SK-N-SH (cell line): ENCODE measurements around the gene CDH20. TPM values are rescaled to one million over a fixed set of nuclear protein-coding genes. Genes with fewer than 3 reads are reported as not detected.

ENCODE experiments used
- CTCF ChIA-PET: fragments of 300-600, 350-600 bp; formaldehyde crosslinking; extraction: SDS; loops from one replicate; lab custom pipeline; 2021; lab: Yijun Ruan, JAX
- POLR2A ChIA-PET: fragments of 350-600 bp; sonication (Branson Sonifier 250); formaldehyde crosslinking; extraction: SDS; loops from one replicate; lab custom pipeline; 2020; ENCODE audit warnings: antibody characterized with exemption, inconsistent platforms; lab: Yijun Ruan, JAX
- DNase-seq: peaks from one replicate; pipeline ENCODE4 v3.0.0; 2012
- H2AFZ ChIP-seq: fragments of 200-600 bp; sonication (generic); 2 replicates; pipeline ENCODE4 v1.8.1; 2016; ENCODE audit warnings: antibody characterized with exemption, mild to moderate bottlenecking, low read depth
- H3F3A ChIP-seq: fragments of 200-600 bp; sonication (generic); replicated peaks from 2 replicates; pipeline ENCODE3; 2016; ENCODE audit warnings: antibody characterized with exemption, mild to moderate bottlenecking; ENCODE audit not compliant: insufficient read depth
- H3K27ac ChIP-seq, 2 experiments: fragments of 200-500 bp in 1 of 2; fragments of 200-600 bp in 1 of 2; sonication (Bioruptor generic) in 1 of 2; sonication (generic), shearing (Covaris generic) in 1 of 2; 2 replicates each; pipeline versions ENCODE4 v1.5.1 to v1.6.1; 2014 to 2016; ENCODE audit warnings: low read depth in 2 of 2, inconsistent platforms in 1 of 2, low read length in 1 of 2, mild to moderate bottlenecking in 1 of 2, mixed read lengths in 1 of 2
- H3K27me3 ChIP-seq: fragments of 200-600 bp; sonication (generic), shearing (Covaris generic); 2 replicates; pipeline ENCODE4 v1.6.1; 2016; ENCODE audit warnings: mixed run types; ENCODE audit not compliant: insufficient read depth
- H3K36me3 ChIP-seq, 2 experiments: fragments of 200-500 bp in 1 of 2; fragments of 200-600 bp in 1 of 2; sonication (Bioruptor generic) in 1 of 2; sonication (generic) in 1 of 2; replicated peaks in 1 of 2; 2 replicates each; pipeline versions ENCODE3 to v1.5.1; 2014 to 2016; ENCODE audit warnings: low read length in 1 of 2, mild to moderate bottlenecking in 1 of 2; ENCODE audit not compliant: insufficient read depth in 2 of 2, control insufficient read depth in 1 of 2
- H3K4me1 ChIP-seq, 2 experiments: fragments of 200-500 bp in 1 of 2; fragments of 200-600 bp in 1 of 2; sonication (Bioruptor generic) in 1 of 2; sonication (generic), shearing (Covaris generic) in 1 of 2; 2 replicates each; pipeline versions ENCODE4 v1.5.1 to v1.6.1; 2014 to 2016; ENCODE audit warnings: low read depth in 1 of 2, low read length in 1 of 2, mixed run types in 1 of 2; ENCODE audit not compliant: insufficient read depth in 2 of 2, control insufficient read depth in 1 of 2
- H3K4me2 ChIP-seq: fragments of 200-600 bp; sonication (generic), shearing (Covaris generic); 2 replicates; pipeline ENCODE4 v1.6.1; 2017; ENCODE audit warnings: mixed run types
- H3K4me3 ChIP-seq, 2 experiments: fragments of 200-500 bp in 1 of 2; fragments of 200-600 bp in 1 of 2; sonication (Bioruptor generic) in 1 of 2; sonication (generic), shearing (Covaris generic) in 1 of 2; 2 replicates each; pipeline versions ENCODE4 v1.5.1 to v1.8.1; 2014 to 2016; ENCODE audit warnings: low read depth in 2 of 2, inconsistent platforms in 1 of 2, low read length in 1 of 2, mild to moderate bottlenecking in 1 of 2, mixed read lengths in 1 of 2, moderate library complexity in 1 of 2
- H3K79me2 ChIP-seq: fragments of 200-600 bp; sonication (generic); 2 replicates; pipeline ENCODE4 v1.8.1; 2017; ENCODE audit warnings: mild to moderate bottlenecking; ENCODE audit not compliant: insufficient read depth
- H3K9ac ChIP-seq: fragments of 200-600 bp; sonication (generic); 2 replicates; pipeline ENCODE4 v1.6.1; 2017; ENCODE audit warnings: mixed run types
- H3K9me2 ChIP-seq: fragments of 200-600 bp; sonication (generic); 2 replicates; pipeline ENCODE4 v1.6.1; 2017; ENCODE audit warnings: mixed run types
- H3K9me3 ChIP-seq: fragments of 200-600 bp; sonication (generic); 2 replicates; pipeline ENCODE4 v1.6.1; 2017; ENCODE audit warnings: mixed run types, mild to moderate bottlenecking, moderate library complexity
- H4K20me1 ChIP-seq: fragments of 200-600 bp; sonication (generic); 2 replicates; pipeline ENCODE4 v1.6.1; 2017; ENCODE audit warnings: mild to moderate bottlenecking, mixed run types; ENCODE audit not compliant: insufficient read depth
- CHD2 ChIP-seq: fragments of 150-350 bp; IDR thresholded peaks from 2 replicates; pipeline ENCODE4 v1.6.1; 2018; ENCODE audit warnings: low read length; ENCODE audit not compliant: partially characterized antibody
- ELF1 ChIP-seq: IDR thresholded peaks from 2 replicates; pipeline ENCODE4 v1.4.0; 2012
- EP300 ChIP-seq, 2 experiments: IDR thresholded peaks; 2 replicates each; pipeline versions ENCODE4 v1.4.0 to v1.6.1; 2012; ENCODE audit warnings: borderline replicate concordance in 1 of 2, low read depth in 1 of 2, low read length in 1 of 2
- EZH2phosphoT487 ChIP-seq: fragments of 200-600 bp; sonication (generic); IDR thresholded peaks from 2 replicates; pipeline ENCODE4 v1.6.1; 2017; ENCODE audit warnings: low read depth, mixed run types, mild to moderate bottlenecking, antibody characterized with exemption, moderate library complexity, borderline replicate concordance
- FOSL2 ChIP-seq: IDR thresholded peaks from 2 replicates; pipeline ENCODE4 v1.4.0; 2012; ENCODE audit warnings: low read depth, mild to moderate bottlenecking, moderate library complexity, borderline replicate concordance
- FOXJ3 ChIP-seq: sonication (generic); formaldehyde crosslinking; IDR thresholded peaks from 2 replicates; pipeline ENCODE4 v1.5.1; 2020; ENCODE audit warnings: mild to moderate bottlenecking, missing genetic modification reagents
- FOXM1 ChIP-seq: IDR thresholded peaks from 2 replicates; pipeline ENCODE4 v1.4.0; 2012; ENCODE audit warnings: low read depth, mild to moderate bottlenecking
- GABPA ChIP-seq: IDR thresholded peaks from 2 replicates; pipeline ENCODE4 v1.4.0; 2012; ENCODE audit warnings: low read depth, mild to moderate bottlenecking
- GATA2 ChIP-seq: sonication (generic); formaldehyde crosslinking; IDR thresholded peaks from 2 replicates; pipeline ENCODE4 v1.5.0; 2020; ENCODE audit warnings: mild to moderate bottlenecking, missing genetic modification reagents
- JUND ChIP-seq: IDR thresholded peaks from 2 replicates; pipeline ENCODE4 v1.4.0; 2012
- MEF2A ChIP-seq: IDR thresholded peaks from 2 replicates; pipeline ENCODE4 v1.4.0; 2012; ENCODE audit warnings: low read depth, borderline replicate concordance
- NFIC ChIP-seq: IDR thresholded peaks from 2 replicates; pipeline ENCODE4 v1.4.0; 2012; ENCODE audit warnings: borderline replicate concordance
- NRF1 ChIP-seq: IDR thresholded peaks from 2 replicates; pipeline ENCODE4 v1.6.1; 2012; ENCODE audit warnings: low read depth, mild to moderate bottlenecking, low read length
- TCF12 ChIP-seq: IDR thresholded peaks from 2 replicates; pipeline ENCODE4 v1.4.0; 2012
- TEAD4 ChIP-seq: IDR thresholded peaks from 2 replicates; pipeline ENCODE4 v1.4.0; 2012; ENCODE audit warnings: mild to moderate bottlenecking, borderline replicate concordance; ENCODE audit not compliant: insufficient read depth
- WGBS: methylation state at CpG from one replicate; pipeline ENCODE4 v1.1.6; 2017; ENCODE audit warnings: low lambda C conversion rate; 5-methylcytosine and 5-hydroxymethylcytosine counted together
- polyA plus RNA-seq, 3 experiments: library from polyadenylated mRNA; depleted of rRNA; stranded (reverse); fragments of >200 nt; gene quantifications; 2 replicates each; pipeline ENCODE4 v1.2.3, GENCODE V29; 2012
- TF ChIP-seq, protein P1 (sequence below): fragments of 200-600 bp; sonication (generic); IDR thresholded peaks from 2 replicates; pipeline ENCODE4 v1.6.1; 2017; ENCODE audit warnings: antibody characterized with exemption, mild to moderate bottlenecking, moderate library complexity
- TF ChIP-seq, protein P2 (sequence below): IDR thresholded peaks from 2 replicates; pipeline ENCODE4 v1.4.0; 2012; ENCODE audit warnings: low read depth, borderline replicate concordance
- TF ChIP-seq, protein P3 (sequence below): IDR thresholded peaks from 2 replicates; pipeline ENCODE4; 2012
- TF ChIP-seq, protein P4 (sequence below): IDR thresholded peaks from 2 replicates; pipeline ENCODE4 v1.6.1; 2012; ENCODE audit warnings: mild to moderate bottlenecking, low read depth, low read length, moderate library complexity

Gene CDH20
- polyA plus RNA-seq, 1 of the 3 experiments (the other 2 are of a cell fraction), result 1.1 TPM

DNA sequence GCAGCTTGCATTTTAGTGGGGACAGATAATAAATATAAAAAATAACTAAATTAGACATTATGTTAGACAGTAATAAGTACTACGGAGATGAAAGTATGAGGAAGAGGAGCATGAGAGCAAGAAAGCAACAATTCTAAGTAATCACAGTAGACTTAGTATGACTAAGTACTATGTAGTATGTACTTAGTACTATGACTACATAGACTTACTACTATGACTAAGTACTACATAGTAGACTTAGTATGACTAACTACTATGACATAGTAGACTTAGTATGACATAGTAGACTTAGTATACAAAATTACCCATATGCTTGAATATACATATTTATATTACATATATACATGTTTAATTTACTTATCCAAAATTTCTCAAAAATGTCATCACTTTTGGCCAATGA, 29.3 kb downstream of the CDH20 start:
- TF ChIP-seq MEF2A (no peak), EP300 (IDR thresholded peaks at IDR 0.05; ENCODE audit: borderline replicate concordance in 1 of 2, low read depth in 1 of 2, low read length in 1 of 2) (no peak), CHD2 (no peak), FOXM1 (no peak), GABPA (no peak), TCF12 (no peak), EZH2phosphoT487 (no peak), NRF1 (no peak), FOXJ3 (CRISPR knock-in tag) (no peak)
- TF ChIP-seq, protein P1, sequence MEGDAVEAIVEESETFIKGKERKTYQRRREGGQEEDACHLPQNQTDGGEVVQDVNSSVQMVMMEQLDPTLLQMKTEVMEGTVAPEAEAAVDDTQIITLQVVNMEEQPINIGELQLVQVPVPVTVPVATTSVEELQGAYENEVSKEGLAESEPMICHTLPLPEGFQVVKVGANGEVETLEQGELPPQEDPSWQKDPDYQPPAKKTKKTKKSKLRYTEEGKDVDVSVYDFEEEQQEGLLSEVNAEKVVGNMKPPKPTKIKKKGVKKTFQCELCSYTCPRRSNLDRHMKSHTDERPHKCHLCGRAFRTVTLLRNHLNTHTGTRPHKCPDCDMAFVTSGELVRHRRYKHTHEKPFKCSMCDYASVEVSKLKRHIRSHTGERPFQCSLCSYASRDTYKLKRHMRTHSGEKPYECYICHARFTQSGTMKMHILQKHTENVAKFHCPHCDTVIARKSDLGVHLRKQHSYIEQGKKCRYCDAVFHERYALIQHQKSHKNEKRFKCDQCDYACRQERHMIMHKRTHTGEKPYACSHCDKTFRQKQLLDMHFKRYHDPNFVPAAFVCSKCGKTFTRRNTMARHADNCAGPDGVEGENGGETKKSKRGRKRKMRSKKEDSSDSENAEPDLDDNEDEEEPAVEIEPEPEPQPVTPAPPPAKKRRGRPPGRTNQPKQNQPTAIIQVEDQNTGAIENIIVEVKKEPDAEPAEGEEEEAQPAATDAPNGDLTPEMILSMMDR, result no peak
- TF ChIP-seq, protein P2, sequence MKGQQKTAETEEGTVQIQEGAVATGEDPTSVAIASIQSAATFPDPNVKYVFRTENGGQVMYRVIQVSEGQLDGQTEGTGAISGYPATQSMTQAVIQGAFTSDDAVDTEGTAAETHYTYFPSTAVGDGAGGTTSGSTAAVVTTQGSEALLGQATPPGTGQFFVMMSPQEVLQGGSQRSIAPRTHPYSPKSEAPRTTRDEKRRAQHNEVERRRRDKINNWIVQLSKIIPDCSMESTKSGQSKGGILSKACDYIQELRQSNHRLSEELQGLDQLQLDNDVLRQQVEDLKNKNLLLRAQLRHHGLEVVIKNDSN, result no peak
- TF ChIP-seq, all 33 proteins: peak for 0
- Histone ChIP-seq H3K4me1 (no peaks in the 10 kb centered on the region), H3K9ac (no peak overlapping the region), H3K4me2 (no peak overlapping the region), H3K36me3 (no peaks in the 10 kb centered on the region), H3K4me3 (no peak overlapping the region), H3F3A (no peaks in the 10 kb centered on the region), H3K9me2 (no peaks in the 10 kb centered on the region), H3K27ac (no peak overlapping the region), H3K27me3 (no peaks in the 10 kb centered on the region), H2AFZ (no peak overlapping the region), H4K20me1 (no peaks in the 10 kb centered on the region), H3K79me2 (no peaks in the 10 kb centered on the region), H3K9me3 (no peaks in the 10 kb centered on the region)
- WGBS, result 92% methylated on average over 1 of the region's 1 CpG
- POLR2A ChIA-PET, result no interaction called here
- CTCF ChIA-PET, result no interaction called here
- DNase-seq, result no peak

DNA sequence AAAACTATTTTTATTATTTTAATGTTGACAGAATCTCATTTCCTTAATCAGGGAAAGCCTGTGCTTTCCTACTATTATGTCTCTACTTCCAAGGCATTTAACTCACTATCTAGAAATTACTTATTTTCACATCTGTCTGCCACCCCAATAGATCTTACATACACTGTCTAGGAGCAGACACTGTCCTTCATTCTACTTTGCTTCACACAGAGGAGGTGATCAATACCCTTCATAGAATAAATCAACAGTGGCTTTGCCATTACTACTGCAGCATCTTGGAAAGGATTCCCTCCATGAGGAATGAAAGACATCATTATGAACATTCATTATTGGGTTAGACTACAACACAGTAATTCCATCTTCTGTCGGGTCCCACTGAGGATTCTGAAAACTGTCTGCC, 31.7 kb downstream of the CDH20 start:
- Histone ChIP-seq H3K36me3 (no peaks in the 10 kb centered on the region), H3K27ac (no peak overlapping the region), H3K79me2 (no peaks in the 10 kb centered on the region), H3K9ac (no peak overlapping the region), H4K20me1 (no peaks in the 10 kb centered on the region), H2AFZ (no peak overlapping the region), H3K27me3 (no peaks in the 10 kb centered on the region), H3K4me3 (no peak overlapping the region), H3K9me3 (no peaks in the 10 kb centered on the region), H3K4me2 (no peak overlapping the region), H3F3A (no peaks in the 10 kb centered on the region), H3K4me1 (no peaks in the 10 kb centered on the region), H3K9me2 (no peaks in the 10 kb centered on the region)
- CTCF ChIA-PET, result no interaction called here
- POLR2A ChIA-PET, result no interaction called here
- no peak for DNase-seq
- WGBS, result 61% methylated on average over 1 of the region's 1 CpG
- TF ChIP-seq, protein P1, result no peak
- TF ChIP-seq ELF1 (no peak), FOSL2 (no peak), JUND (no peak), NRF1 (no peak), FOXM1 (no peak), MEF2A (no peak), NFIC (no peak), GATA2 (no peak), EZH2phosphoT487 (no peak), TEAD4 (no peak)
- TF ChIP-seq, protein P3, sequence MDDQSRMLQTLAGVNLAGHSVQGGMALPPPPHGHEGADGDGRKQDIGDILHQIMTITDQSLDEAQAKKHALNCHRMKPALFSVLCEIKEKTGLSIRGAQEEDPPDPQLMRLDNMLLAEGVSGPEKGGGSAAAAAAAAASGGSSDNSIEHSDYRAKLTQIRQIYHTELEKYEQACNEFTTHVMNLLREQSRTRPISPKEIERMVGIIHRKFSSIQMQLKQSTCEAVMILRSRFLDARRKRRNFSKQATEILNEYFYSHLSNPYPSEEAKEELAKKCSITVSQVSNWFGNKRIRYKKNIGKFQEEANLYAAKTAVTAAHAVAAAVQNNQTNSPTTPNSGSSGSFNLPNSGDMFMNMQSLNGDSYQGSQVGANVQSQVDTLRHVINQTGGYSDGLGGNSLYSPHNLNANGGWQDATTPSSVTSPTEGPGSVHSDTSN, result no peak
- TF ChIP-seq, protein P4, sequence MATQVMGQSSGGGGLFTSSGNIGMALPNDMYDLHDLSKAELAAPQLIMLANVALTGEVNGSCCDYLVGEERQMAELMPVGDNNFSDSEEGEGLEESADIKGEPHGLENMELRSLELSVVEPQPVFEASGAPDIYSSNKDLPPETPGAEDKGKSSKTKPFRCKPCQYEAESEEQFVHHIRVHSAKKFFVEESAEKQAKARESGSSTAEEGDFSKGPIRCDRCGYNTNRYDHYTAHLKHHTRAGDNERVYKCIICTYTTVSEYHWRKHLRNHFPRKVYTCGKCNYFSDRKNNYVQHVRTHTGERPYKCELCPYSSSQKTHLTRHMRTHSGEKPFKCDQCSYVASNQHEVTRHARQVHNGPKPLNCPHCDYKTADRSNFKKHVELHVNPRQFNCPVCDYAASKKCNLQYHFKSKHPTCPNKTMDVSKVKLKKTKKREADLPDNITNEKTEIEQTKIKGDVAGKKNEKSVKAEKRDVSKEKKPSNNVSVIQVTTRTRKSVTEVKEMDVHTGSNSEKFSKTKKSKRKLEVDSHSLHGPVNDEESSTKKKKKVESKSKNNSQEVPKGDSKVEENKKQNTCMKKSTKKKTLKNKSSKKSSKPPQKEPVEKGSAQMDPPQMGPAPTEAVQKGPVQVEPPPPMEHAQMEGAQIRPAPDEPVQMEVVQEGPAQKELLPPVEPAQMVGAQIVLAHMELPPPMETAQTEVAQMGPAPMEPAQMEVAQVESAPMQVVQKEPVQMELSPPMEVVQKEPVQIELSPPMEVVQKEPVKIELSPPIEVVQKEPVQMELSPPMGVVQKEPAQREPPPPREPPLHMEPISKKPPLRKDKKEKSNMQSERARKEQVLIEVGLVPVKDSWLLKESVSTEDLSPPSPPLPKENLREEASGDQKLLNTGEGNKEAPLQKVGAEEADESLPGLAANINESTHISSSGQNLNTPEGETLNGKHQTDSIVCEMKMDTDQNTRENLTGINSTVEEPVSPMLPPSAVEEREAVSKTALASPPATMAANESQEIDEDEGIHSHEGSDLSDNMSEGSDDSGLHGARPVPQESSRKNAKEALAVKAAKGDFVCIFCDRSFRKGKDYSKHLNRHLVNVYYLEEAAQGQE, result no peak
